Hepatocyte (in vitro differentiated cells): ENCODE results near the gene QRICH1. TPM values are rescaled to one million over a fixed set of nuclear protein-coding genes. Genes with fewer than 3 reads are reported as not detected.

Experiments
- DNase-seq: peaks from one replicate; pipeline ENCODE4 v3.0.0-alpha.2; 2016; ENCODE audit warnings: low spot score
- H2AFZ ChIP-seq: fragments of 200-600 bp; sonication (generic); 2 replicates; pipeline ENCODE4 v1.6.0; 2016; ENCODE audit warnings: antibody characterized with exemption, mild to moderate bottlenecking
- H3K27ac ChIP-seq: fragments of 200-600 bp; sonication (generic); 2 replicates; pipeline ENCODE4 v1.5.1; 2016; ENCODE audit warnings: mild to moderate bottlenecking
- H3K27me3 ChIP-seq: fragments of 200-600 bp; sonication (generic); 2 replicates; pipeline ENCODE4 v1.6.1; 2016
- H3K36me3 ChIP-seq: fragments of 200-600 bp; sonication (generic); replicated peaks from 2 replicates; pipeline ENCODE4 v1.5.1; 2016; ENCODE audit warnings: low read depth; ENCODE audit not compliant: insufficient read depth
- H3K4me1 ChIP-seq: fragments of 200-600 bp; sonication (generic); 2 replicates; pipeline ENCODE4 v1.5.1; 2016; ENCODE audit warnings: mild to moderate bottlenecking, moderate library complexity; ENCODE audit not compliant: insufficient read depth
- H3K4me2 ChIP-seq: fragments of 200-600 bp; sonication (generic); 2 replicates; pipeline ENCODE4 v1.6.0; 2016
- H3K4me3 ChIP-seq: fragments of 200-600 bp; sonication (generic); 2 replicates; pipeline ENCODE4 v1.5.1; 2016; ENCODE audit warnings: mild to moderate bottlenecking
- H3K79me2 ChIP-seq: fragments of 200-600 bp; sonication (generic); 2 replicates; pipeline ENCODE4 v1.6.0; 2017; ENCODE audit warnings: mild to moderate bottlenecking
- H3K9me2 ChIP-seq: fragments of 200-600 bp; sonication (generic); replicated peaks from 2 replicates; pipeline ENCODE4 v1.6.0; 2017; ENCODE audit warnings: mild to moderate bottlenecking; ENCODE audit not compliant: insufficient read depth
- H3K9me3 ChIP-seq: fragments of 200-600 bp; sonication (generic); 2 replicates; pipeline ENCODE4 v1.5.1; 2016; ENCODE audit warnings: low read depth, mild to moderate bottlenecking
- H4K20me1 ChIP-seq: fragments of 200-600 bp; sonication (generic); 2 replicates; pipeline ENCODE4 v1.6.0; 2016; ENCODE audit warnings: mild to moderate bottlenecking; ENCODE audit not compliant: insufficient read depth, poor library complexity, severe bottlenecking
- EZH2 ChIP-seq: fragments of 200-600 bp; sonication (generic); IDR thresholded peaks from 2 replicates; pipeline ENCODE4 v1.6.1; 2016; ENCODE audit warnings: antibody characterized with exemption, mild to moderate bottlenecking, borderline replicate concordance
- EZH2phosphoT487 ChIP-seq: fragments of 200-600 bp; sonication (generic); IDR thresholded peaks from one replicate; pipeline ENCODE4 v1.6.1; 2018; ENCODE audit warnings: antibody characterized with exemption, mild to moderate bottlenecking, low read depth, moderate library complexity; ENCODE audit not compliant: unreplicated experiment, severe bottlenecking
- WGBS: methylation state at CpG from one replicate; pipeline ENCODE4 v1.1.6; 2016; ENCODE audit warnings: low lambda C conversion rate; ENCODE audit errors: missing lambda C conversion rate; 5-methylcytosine and 5-hydroxymethylcytosine counted together
- polyA plus RNA-seq: library from polyadenylated mRNA; unstranded; fragments of >200 nt; fragmentation: Nextera tagmentation; extraction: Ambion mirVana; gene quantifications from 2 replicates; pipeline ENCODE4 v1.2.1, GENCODE V29; 2016
- total RNA-seq: library from RNA; depleted of rRNA; stranded (reverse); fragments of >200 nt; gene quantifications from 2 replicates; pipeline ENCODE4 v1.2.3, GENCODE V29; 2014
- TF ChIP-seq, protein P1 (sequence below): fragments of 200-600 bp; sonication (generic); IDR thresholded peaks from 2 replicates; pipeline ENCODE4 v1.5.1; 2016; ENCODE audit warnings: antibody characterized with exemption, mild to moderate bottlenecking; ENCODE audit not compliant: poor library complexity

Gene QRICH1
- total and polyA plus RNA-seq, 2 experiments from 2014 or later, result 42.6 to 79.9 TPM

DNA sequence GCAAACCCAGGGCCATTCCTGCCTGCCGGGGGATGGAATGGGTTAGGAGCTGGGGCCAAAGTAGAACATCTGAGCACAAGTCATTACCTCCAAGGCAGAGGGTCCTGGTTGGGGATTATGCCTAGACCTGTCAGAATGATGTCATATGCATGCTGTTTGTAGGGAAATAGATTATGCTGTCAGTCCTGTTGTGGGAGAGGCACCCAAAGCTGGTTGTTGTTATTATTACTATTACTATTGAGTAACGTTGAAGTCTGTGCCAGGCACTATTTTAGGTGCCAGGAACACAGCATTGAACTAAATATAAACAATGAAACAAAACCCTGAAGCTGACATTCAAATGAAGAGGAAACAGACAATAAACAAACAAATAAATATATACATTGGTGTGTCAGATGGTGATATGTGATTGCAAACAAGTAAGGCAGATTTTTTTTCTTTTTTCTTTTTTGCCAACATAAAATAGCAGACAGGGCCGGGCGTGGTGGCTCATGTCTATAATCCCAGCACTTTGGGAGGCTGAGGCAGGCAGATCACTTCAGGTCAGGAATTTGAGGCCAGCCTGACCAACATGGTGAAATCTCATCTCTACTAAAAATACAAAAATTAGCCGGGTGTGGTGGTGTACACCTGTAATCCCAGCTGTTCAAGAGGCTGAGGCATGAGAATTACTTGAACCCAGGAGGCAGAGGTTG is 101.9 kb downstream of the QRICH1 start:
- no peak overlapping the region for H3K4me3 ChIP-seq
- TF ChIP-seq EZH2 (no peak), EZH2phosphoT487 (no peak)
- TF ChIP-seq, protein P1, sequence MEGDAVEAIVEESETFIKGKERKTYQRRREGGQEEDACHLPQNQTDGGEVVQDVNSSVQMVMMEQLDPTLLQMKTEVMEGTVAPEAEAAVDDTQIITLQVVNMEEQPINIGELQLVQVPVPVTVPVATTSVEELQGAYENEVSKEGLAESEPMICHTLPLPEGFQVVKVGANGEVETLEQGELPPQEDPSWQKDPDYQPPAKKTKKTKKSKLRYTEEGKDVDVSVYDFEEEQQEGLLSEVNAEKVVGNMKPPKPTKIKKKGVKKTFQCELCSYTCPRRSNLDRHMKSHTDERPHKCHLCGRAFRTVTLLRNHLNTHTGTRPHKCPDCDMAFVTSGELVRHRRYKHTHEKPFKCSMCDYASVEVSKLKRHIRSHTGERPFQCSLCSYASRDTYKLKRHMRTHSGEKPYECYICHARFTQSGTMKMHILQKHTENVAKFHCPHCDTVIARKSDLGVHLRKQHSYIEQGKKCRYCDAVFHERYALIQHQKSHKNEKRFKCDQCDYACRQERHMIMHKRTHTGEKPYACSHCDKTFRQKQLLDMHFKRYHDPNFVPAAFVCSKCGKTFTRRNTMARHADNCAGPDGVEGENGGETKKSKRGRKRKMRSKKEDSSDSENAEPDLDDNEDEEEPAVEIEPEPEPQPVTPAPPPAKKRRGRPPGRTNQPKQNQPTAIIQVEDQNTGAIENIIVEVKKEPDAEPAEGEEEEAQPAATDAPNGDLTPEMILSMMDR, result no peak
- H3K27ac ChIP-seq, result peak overlapping the region; percentile 98

DNA sequence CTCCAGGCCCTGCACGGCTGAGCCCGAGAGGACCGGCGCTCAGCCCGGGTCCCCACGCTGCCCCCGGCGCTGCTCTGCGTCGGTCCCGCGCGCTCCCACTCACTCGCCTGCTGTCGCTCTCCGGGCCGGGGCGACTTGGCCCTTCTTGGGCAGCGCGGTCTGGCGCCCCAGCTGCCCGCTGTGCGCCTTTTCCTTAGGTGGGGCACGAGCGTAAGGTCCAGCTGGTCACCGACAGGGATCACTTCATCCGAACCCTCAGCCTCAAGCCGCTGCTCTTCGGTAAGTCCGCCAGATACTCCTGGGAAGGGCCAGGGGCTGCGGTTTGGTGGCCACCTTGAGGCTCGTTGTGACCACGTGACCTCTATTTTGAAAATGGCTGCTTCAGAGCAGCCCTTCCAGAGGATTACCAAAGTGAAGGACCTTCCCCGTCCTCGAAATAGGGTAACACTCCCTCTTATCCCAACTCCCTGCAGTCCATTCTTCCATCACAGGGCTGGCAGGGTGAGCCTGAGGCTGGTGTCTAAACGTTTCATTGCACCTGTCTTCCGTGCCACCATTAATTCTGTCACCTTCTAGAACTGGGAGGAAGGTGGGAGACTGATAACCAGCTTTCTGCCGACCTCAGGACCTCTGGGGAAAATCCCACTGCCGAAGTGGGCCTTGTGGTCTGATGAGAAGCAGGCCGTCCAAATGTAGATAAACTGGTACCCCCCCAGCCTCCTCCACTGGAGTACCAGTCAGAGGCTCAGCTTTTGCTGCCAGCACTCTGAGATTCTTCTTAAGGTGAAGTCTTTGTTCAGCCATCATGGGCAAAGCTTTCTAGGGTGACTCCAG is 103.0 kb downstream of the QRICH1 start:
- peak; percentile 52 for DNase-seq
- Histone ChIP-seq H3K79me2 (peaks cover 48% of the 10 kb centered on the region), H3K27me3 (no peaks in the 10 kb centered on the region), H4K20me1 (no peaks in the 10 kb centered on the region), H3K9me3 (no peaks in the 10 kb centered on the region), H3K4me3 (peak overlapping the region; percentile 97), H3K27ac (peak overlapping the region; percentile 98), H3K4me2 (peak overlapping the region; percentile 99), H3K4me1 (peaks cover 14% of the 10 kb centered on the region), H3K9me2 (no peaks in the 10 kb centered on the region), H3K36me3 (no peaks in the 10 kb centered on the region), H2AFZ (peak overlapping the region; percentile 97)
- WGBS, result 12% methylated on average over 32 of the region's 40 CpGs
- TF ChIP-seq, protein P1, result no peak
- TF ChIP-seq EZH2phosphoT487 (no peak), EZH2 (no peak)

More for the DNA sequence above, 101.9 kb downstream of the QRICH1 start:
- Histone ChIP-seq H3K27me3 (no peaks in the 10 kb centered on the region), H4K20me1 (no peaks in the 10 kb centered on the region), H3K9me3 (no peaks in the 10 kb centered on the region), H3K36me3 (no peaks in the 10 kb centered on the region), H2AFZ (no peak overlapping the region), H3K4me2 (peak overlapping the region; percentile 99), H3K4me1 (peaks cover 14% of the 10 kb centered on the region), H3K79me2 (peaks cover 48% of the 10 kb centered on the region), H3K9me2 (no peaks in the 10 kb centered on the region)
- no peak for DNase-seq
- WGBS, result 89% methylated on average over 5 of the region's 5 CpGs

DNA sequence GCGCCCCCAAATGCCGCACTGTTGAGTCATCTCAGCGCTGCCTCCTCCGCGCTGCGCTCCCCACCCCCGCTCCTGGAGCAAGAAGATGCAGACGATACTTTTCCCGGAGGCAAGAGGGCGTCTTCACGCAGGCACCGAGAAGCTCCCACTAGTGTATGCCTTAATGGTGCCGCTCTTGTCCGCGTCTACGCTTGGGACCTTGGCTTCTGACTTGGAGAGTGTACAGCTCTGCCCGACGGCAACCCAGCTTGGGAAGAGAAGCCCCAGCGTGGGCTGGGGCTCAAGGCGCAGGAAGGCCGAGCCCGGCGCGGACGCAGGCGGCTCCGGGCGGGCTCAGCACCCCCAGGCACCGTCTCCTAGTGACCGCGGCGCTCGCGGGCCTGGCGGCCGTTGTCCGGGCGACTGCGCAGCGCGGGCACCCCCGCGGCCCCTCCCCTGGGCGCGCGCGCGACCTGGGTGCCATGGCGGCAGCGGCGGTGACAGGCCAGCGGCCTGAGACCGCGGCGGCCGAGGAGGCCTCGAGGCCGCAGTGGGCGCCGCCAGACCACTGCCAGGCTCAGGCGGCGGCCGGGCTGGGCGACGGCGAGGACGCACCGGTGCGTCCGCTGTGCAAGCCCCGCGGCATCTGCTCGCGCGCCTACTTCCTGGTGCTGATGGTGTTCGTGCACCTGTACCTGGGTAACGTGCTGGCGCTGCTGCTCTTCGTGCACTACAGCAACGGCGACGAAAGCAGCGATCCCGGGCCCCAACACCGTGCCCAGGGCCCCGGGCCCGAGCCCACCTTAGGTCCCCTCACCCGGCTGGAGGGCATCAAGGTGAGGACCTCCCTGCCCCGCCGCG is 103.9 kb downstream of the QRICH1 start, which contains the start of gene P4HTM:
TSS of gene P4HTM (plus strand) at position 446 of the 840 bp plus-strand sequence. CDS start at position 462, 16 bp downstream.
- Histone ChIP-seq H2AFZ (peak within 1 kb of the TSS; percentile 97), H3K9me3 (no peaks in the 10 kb centered on the region), H3K36me3 (no peaks in the 10 kb centered on the region), H3K9me2 (no peaks in the 10 kb centered on the region), H4K20me1 (no peaks in the 10 kb centered on the region), H3K4me2 (peak within 1 kb of the TSS; percentile 99), H3K4me1 (peaks cover 14% of the 10 kb centered on the region), H3K4me3 (peak within 1 kb of the TSS; percentile 97), H3K27me3 (no peaks in the 10 kb centered on the region), H3K27ac (peak within 1 kb of the TSS; percentile 98), H3K79me2 (peaks cover 48% of the 10 kb centered on the region)
- DNase-seq, result peak; percentile 94
- TF ChIP-seq, protein P1, result peak; percentile 37
- no peak for TF ChIP-seq EZH2phosphoT487
- 1% methylated on average over 60 of the region's 91 CpGs for WGBS
